Measurements from ENCODE around the gene TSR2.
A peak's percentile ranks its signal among the peaks of the same experiment; 100 is the strongest.
"Not testable (repeated sequence)": the region's sequence is repeated elsewhere in the genome, so short reads cannot be mapped to it uniquely, and the experiment has no call there.

TSR2 gene

GRCh38 chrX:54473993-54474859 lies 34.0 kb downstream of the TSR2 start:
- no peak for DNase-seq

GRCh38 chrX:54479136-54480111 lies 39.2 kb downstream of the TSR2 start:
- no peak for DNase-seq

GRCh38 chrX:54482839-54483593 lies 42.8 kb downstream of the TSR2 start:
- peak; percentile 33 for DNase-seq

- no peak for DNase-seq
Observed at GRCh38 chrX:54483946-54484345, 43.7 kb downstream of the TSR2 start.

GRCh38 chrX:54484666-54485065 lies 44.5 kb downstream of the TSR2 start:
- no peak for DNase-seq

GRCh38 chrX:54489819-54490218 lies 49.6 kb downstream of the TSR2 start:
- DNase-seq: not testable (repeated sequence)

- DNase-seq: no peak
Observed at GRCh38 chrX:54492340-54492739, 52.1 kb downstream of the TSR2 start.

GRCh38 chrX:54494166-54494988 lies 54.2 kb downstream of the TSR2 start:
- DNase-seq: no peak
